Mammary epithelial cell (primary cell): ENCODE data around the gene RNF227.

Source experiments
- EZH2 ChIP-seq: IDR thresholded peaks from 2 replicates; pipeline ENCODE4 v1.6.1; 2012; ENCODE audit warnings: low read length, inconsistent platforms, borderline replicate concordance
- TF ChIP-seq, protein P1 (sequence below), 2 donors: IDR thresholded peaks in 1 of 2; conservative IDR thresholded peaks in 1 of 2; 2 replicates each; pipeline ENCODE4 v1.5.1; 2011 to 2012; ENCODE audit warnings: inconsistent platforms in 2 of 2, low read length in 2 of 2, mild to moderate bottlenecking in 2 of 2, control low read depth in 1 of 2, low read depth in 1 of 2; ENCODE audit not compliant: insufficient read depth in 1 of 2; ENCODE audit errors: extremely low read depth in 1 of 2

DNA sequence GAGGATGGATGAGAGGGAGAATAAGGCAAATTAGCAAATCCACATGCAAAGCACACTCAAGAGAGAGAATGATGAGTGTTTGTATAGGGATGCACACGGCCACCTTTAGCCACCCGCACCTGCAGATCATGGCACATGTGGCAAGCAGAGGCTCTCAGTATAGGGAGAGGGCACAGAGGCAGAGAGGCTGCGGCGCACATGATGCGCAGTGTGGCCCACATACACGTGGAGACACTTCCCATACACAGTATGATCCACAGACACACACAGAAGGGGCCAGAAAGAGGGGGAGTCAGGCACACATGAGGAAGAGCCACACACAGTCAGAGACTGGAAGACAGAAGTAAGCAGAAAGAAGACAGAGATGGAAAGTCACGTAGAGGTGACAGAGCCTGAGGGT is 34.0 kb downstream of the RNF227 start:
- TF ChIP-seq, protein P1, sequence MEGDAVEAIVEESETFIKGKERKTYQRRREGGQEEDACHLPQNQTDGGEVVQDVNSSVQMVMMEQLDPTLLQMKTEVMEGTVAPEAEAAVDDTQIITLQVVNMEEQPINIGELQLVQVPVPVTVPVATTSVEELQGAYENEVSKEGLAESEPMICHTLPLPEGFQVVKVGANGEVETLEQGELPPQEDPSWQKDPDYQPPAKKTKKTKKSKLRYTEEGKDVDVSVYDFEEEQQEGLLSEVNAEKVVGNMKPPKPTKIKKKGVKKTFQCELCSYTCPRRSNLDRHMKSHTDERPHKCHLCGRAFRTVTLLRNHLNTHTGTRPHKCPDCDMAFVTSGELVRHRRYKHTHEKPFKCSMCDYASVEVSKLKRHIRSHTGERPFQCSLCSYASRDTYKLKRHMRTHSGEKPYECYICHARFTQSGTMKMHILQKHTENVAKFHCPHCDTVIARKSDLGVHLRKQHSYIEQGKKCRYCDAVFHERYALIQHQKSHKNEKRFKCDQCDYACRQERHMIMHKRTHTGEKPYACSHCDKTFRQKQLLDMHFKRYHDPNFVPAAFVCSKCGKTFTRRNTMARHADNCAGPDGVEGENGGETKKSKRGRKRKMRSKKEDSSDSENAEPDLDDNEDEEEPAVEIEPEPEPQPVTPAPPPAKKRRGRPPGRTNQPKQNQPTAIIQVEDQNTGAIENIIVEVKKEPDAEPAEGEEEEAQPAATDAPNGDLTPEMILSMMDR (conservative IDR thresholded peaks at IDR 0.05 in 1 of 2, IDR thresholded peaks at IDR 0.05 in 1 of 2; ENCODE audit: extremely low read depth in 1 of 2, insufficient read depth in 1 of 2, low read depth in 1 of 2, low read length in 2 of 2), result no peak
- no peak for TF ChIP-seq EZH2
